GM23338 (cell line): ENCODE data around the gene RAB31. TPM values are rescaled to one million over a fixed set of nuclear protein-coding genes. Genes with fewer than 3 reads are reported as not detected.

Experiments
- ATAC-seq: fragments of 200-7000 bp; cut with Tn5 transposase; 3 replicates; pipeline ENCODE4 v1.9.1; 2020
- DNase-seq: peaks from one replicate; pipeline ENCODE4 v3.0.0-alpha.2; 2015; ENCODE audit warnings: low spot score
- H2AFZ ChIP-seq: fragments of 200-600 bp; sonication (generic); 2 replicates; pipeline ENCODE4 v1.8.0; 2016; ENCODE audit warnings: antibody characterized with exemption, mild to moderate bottlenecking, moderate library complexity
- H3F3A ChIP-seq: fragments of 200-600 bp; sonication (generic); replicated peaks from 2 replicates; pipeline ENCODE4 v1.8.0; 2017; ENCODE audit warnings: antibody characterized with exemption, mixed run types, low read depth
- H3K27ac ChIP-seq: fragments of 200-600 bp; sonication (generic); 2 replicates; pipeline ENCODE4 v1.6.1; 2016; ENCODE audit warnings: low read depth
- H3K27me3 ChIP-seq: fragments of 200-600 bp; sonication (generic); 2 replicates; pipeline ENCODE4 v1.8.0; 2016; ENCODE audit warnings: mild to moderate bottlenecking, mixed run types, moderate library complexity; ENCODE audit not compliant: insufficient read depth
- H3K36me3 ChIP-seq: fragments of 200-600 bp; sonication (generic); 2 replicates; pipeline ENCODE4 v1.8.0; 2016; ENCODE audit warnings: mild to moderate bottlenecking; ENCODE audit not compliant: insufficient read depth
- H3K4me1 ChIP-seq: fragments of 200-600 bp; sonication (generic); 2 replicates; pipeline ENCODE4 v1.8.0; 2016; ENCODE audit warnings: mild to moderate bottlenecking, moderate library complexity; ENCODE audit not compliant: insufficient read depth
- H3K4me2 ChIP-seq: fragments of 200-600 bp; sonication (generic); 2 replicates; pipeline ENCODE4 v1.7.1; 2017; ENCODE audit warnings: mixed run types
- H3K4me3 ChIP-seq: fragments of 200-600 bp; sonication (generic); 2 replicates; pipeline ENCODE4 v1.6.1; 2016; ENCODE audit warnings: mixed run types
- H3K79me2 ChIP-seq: fragments of 200-600 bp; sonication (generic); replicated peaks from 2 replicates; pipeline ENCODE4 v1.8.0; 2017; ENCODE audit warnings: mild to moderate bottlenecking; ENCODE audit not compliant: insufficient read depth
- H3K9me2 ChIP-seq: fragments of 200-600 bp; sonication (generic); 2 replicates; pipeline ENCODE4 v1.8.0; 2017; ENCODE audit not compliant: insufficient read depth
- H4K20me1 ChIP-seq: fragments of 200-600 bp; sonication (generic); replicated peaks from 2 replicates; pipeline ENCODE4 v1.8.0; 2017; ENCODE audit warnings: mild to moderate bottlenecking; ENCODE audit not compliant: insufficient read depth
- H3K27ac Mint-ChIP-seq: 2 replicates; pipeline ENCODE4 v1.8.0; 2020; ENCODE audit warnings: inconsistent platforms, mild to moderate bottlenecking, moderate library complexity, mixed read lengths
- H3K27me3 Mint-ChIP-seq: 3 replicates; pipeline ENCODE4 v1.8.0; 2022; ENCODE audit warnings: low read depth, mild to moderate bottlenecking, moderate library complexity, mixed read lengths, inconsistent platforms; ENCODE audit not compliant: insufficient read depth, poor library complexity
- H3K36me3 Mint-ChIP-seq: 3 replicates; pipeline ENCODE4 v1.8.0; 2021; ENCODE audit warnings: low read depth, mild to moderate bottlenecking, inconsistent platforms, moderate library complexity, mixed read lengths
- H3K4me1 Mint-ChIP-seq: 3 replicates; pipeline ENCODE4 v1.8.0; 2020; ENCODE audit warnings: mild to moderate bottlenecking, inconsistent platforms, mixed read lengths
- H3K4me3 Mint-ChIP-seq: 3 replicates; pipeline ENCODE4 v1.8.0; 2021; ENCODE audit warnings: moderate library complexity, mild to moderate bottlenecking, inconsistent platforms, mixed read lengths
- H3K9me3 Mint-ChIP-seq: 3 replicates; pipeline ENCODE4 v1.8.0; 2020; ENCODE audit warnings: moderate library complexity, mild to moderate bottlenecking, inconsistent platforms, mixed read lengths
- CREB1 ChIP-seq: fragments of 250-450 bp; sonication (Bioruptor Pico); IDR thresholded peaks from 2 replicates; pipeline ENCODE4 v1.5.0; 2020; ENCODE audit warnings: low read depth, mild to moderate bottlenecking, moderate library complexity
- EZH2phosphoT487 ChIP-seq: fragments of 200-600 bp; sonication (generic); IDR thresholded peaks from one replicate; pipeline ENCODE4 v1.8.1; 2018; ENCODE audit warnings: antibody characterized with exemption; ENCODE audit not compliant: unreplicated experiment
- JUNB ChIP-seq: IDR thresholded peaks from one replicate; pipeline ENCODE4 v1.6.1; 2016; ENCODE audit warnings: antibody characterized with exemption; ENCODE audit not compliant: unreplicated experiment
- NANOG ChIP-seq: IDR thresholded peaks from 2 replicates; pipeline ENCODE4 v1.6.1; 2016; ENCODE audit warnings: antibody characterized with exemption, borderline replicate concordance
- STAT1 ChIP-seq: IDR thresholded peaks from one replicate; pipeline ENCODE4 v1.6.1; 2016; ENCODE audit warnings: antibody characterized with exemption; ENCODE audit not compliant: unreplicated experiment
- ZNF114 ChIP-seq: fragments of 250-450 bp; sonication (Bioruptor Pico); IDR thresholded peaks from 2 replicates; pipeline ENCODE4 v1.5.0; 2020; ENCODE audit warnings: mild to moderate bottlenecking, moderate library complexity
- ZNF331 ChIP-seq: fragments of 250-450 bp; sonication (Bioruptor Pico); IDR thresholded peaks from 2 replicates; pipeline ENCODE4 v1.5.0; 2020; ENCODE audit warnings: low read depth, mild to moderate bottlenecking, moderate library complexity
- polyA plus RNA-seq: library from polyadenylated mRNA; unstranded; fragments of >200 nt; fragmentation: Nextera tagmentation; extraction: Ambion mirVana; gene quantifications from 2 replicates; pipeline ENCODE4 v1.2.1, GENCODE V29; 2016
- total RNA-seq: library from RNA; depleted of rRNA; stranded (reverse); fragments of >200 nt; shearing (Covaris generic); gene quantifications from 2 replicates; pipeline ENCODE4 v1.2.3, GENCODE V29; 2014
- TF ChIP-seq, protein P1 (sequence below), 2 experiments: fragments of 200-600 bp in 1 of 2; sonication (generic) in 1 of 2; conservative IDR thresholded peaks; 2 replicates each; pipeline versions ENCODE4 v1.5.1 to v1.6.1; 2016 to 2017; ENCODE audit warnings: antibody characterized with exemption in 2 of 2, low read depth in 2 of 2, mild to moderate bottlenecking in 2 of 2, moderate library complexity in 1 of 2
- TF ChIP-seq, protein P2 (sequence below): IDR thresholded peaks from 2 replicates; pipeline ENCODE4 v1.6.1; 2016; ENCODE audit warnings: antibody characterized with exemption
- TF ChIP-seq, protein P3 (sequence below): IDR thresholded peaks from one replicate; pipeline ENCODE4 v1.6.1; 2018; ENCODE audit warnings: antibody characterized with exemption; ENCODE audit not compliant: unreplicated experiment

The RAB31 gene
- total and polyA plus RNA-seq, 2 experiments from 2014 or later = 33.8 to 46.1 TPM

DNA sequence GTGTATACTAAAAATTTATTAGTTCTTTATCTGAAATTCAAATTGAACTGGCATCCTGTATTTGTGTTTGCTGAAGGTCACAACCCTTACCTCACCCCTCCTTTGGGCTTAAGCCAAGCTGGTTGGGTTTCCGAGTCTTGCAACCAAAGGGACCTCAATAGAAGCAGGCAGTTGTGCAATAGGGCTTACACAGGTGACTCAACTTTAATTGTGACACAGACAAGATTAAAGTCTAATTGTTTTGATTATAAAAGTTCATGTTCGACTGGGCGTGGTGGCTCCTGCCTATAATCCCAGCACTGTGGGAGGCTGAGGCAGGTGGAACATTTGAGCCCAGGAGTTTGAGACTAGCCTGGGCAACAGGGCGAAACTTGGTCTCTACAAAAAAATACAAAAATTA lies 71.5 kb downstream of the RAB31 start:
- Mint-ChIP-seq H3K4me1 (peaks cover 3% of the 10 kb centered on the region; the same call in 2 of the 3 replicates), H3K27me3 (peaks cover 4% of the 10 kb centered on the region), H3K36me3 (no peaks in the 10 kb centered on the region), H3K4me3 (no peak overlapping the region), H3K27ac (no peak overlapping the region), H3K9me3 (no peaks in the 10 kb centered on the region)
- Histone ChIP-seq H3K27ac (no peak overlapping the region), H4K20me1 (no peaks in the 10 kb centered on the region), H3K4me2 (no peak overlapping the region), H3K9me2 (no peaks in the 10 kb centered on the region), H3K4me1 (no peaks in the 10 kb centered on the region), H3K36me3 (no peaks in the 10 kb centered on the region), H3K79me2 (no peaks in the 10 kb centered on the region), H3K4me3 (no peak overlapping the region), H3F3A (no peaks in the 10 kb centered on the region), H3K27me3 (no peaks in the 10 kb centered on the region), H2AFZ (no peak overlapping the region)
- TF ChIP-seq NANOG (no peak), STAT1 (no peak), ZNF331 (no peak), EZH2phosphoT487 (no peak), CREB1 (CRISPR knock-in tag) (no peak)
- TF ChIP-seq, protein P1, sequence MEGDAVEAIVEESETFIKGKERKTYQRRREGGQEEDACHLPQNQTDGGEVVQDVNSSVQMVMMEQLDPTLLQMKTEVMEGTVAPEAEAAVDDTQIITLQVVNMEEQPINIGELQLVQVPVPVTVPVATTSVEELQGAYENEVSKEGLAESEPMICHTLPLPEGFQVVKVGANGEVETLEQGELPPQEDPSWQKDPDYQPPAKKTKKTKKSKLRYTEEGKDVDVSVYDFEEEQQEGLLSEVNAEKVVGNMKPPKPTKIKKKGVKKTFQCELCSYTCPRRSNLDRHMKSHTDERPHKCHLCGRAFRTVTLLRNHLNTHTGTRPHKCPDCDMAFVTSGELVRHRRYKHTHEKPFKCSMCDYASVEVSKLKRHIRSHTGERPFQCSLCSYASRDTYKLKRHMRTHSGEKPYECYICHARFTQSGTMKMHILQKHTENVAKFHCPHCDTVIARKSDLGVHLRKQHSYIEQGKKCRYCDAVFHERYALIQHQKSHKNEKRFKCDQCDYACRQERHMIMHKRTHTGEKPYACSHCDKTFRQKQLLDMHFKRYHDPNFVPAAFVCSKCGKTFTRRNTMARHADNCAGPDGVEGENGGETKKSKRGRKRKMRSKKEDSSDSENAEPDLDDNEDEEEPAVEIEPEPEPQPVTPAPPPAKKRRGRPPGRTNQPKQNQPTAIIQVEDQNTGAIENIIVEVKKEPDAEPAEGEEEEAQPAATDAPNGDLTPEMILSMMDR (conservative IDR thresholded peaks at IDR 0.05; ENCODE audit: low read depth in 2 of 2) = no peak
- TF ChIP-seq, protein P2, sequence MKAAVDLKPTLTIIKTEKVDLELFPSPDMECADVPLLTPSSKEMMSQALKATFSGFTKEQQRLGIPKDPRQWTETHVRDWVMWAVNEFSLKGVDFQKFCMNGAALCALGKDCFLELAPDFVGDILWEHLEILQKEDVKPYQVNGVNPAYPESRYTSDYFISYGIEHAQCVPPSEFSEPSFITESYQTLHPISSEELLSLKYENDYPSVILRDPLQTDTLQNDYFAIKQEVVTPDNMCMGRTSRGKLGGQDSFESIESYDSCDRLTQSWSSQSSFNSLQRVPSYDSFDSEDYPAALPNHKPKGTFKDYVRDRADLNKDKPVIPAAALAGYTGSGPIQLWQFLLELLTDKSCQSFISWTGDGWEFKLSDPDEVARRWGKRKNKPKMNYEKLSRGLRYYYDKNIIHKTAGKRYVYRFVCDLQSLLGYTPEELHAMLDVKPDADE = no peak
- no peak for ATAC-seq
- no peak for DNase-seq

DNA sequence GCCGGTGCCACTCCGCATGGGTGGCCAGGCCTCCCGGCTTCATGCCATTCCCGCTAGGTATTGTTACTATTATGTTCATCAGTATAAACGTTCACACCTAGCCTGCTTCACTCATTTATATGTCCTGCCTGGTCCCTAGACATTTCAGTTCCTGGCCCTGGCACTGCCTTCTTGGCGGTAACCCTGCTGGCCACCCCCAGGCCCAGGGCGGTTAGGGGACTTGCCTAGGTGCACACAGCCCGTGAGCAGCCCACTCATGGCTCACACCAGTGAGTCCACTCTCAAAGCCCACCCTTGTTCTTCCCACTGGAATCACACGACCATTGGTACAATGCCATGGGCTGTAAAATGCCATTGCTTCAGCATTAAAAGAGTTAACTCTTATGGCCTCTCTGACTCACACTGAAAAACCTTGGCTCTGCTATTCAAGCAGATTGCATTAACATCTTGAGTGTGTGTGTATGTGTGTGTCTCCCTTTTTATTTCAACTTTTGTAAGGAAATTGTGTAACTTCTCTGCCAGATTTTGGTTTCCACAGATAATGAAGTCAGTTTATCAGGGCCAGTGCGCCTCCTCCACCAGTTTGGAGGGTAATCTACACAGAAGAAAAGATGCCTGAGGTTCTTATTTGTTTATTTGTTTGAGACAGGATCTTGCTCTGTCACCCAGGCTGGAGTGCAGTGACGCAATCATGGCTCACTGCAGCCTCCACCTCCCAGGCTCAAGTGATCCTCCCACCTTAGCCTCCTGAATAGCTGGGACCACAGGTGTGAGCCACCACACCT lies 74.2 kb downstream of the RAB31 start:
- peaks cover 4% of the 10 kb centered on the region for H3K27me3 Mint-ChIP-seq
- no peaks in the 10 kb centered on the region for H3K36me3 ChIP-seq
- H4K20me1 ChIP-seq = no peaks in the 10 kb centered on the region
- no peaks in the 10 kb centered on the region for H3F3A ChIP-seq
- H2AFZ ChIP-seq = no peak overlapping the region
- no peak overlapping the region for H3K4me3 Mint-ChIP-seq
- H3K4me1 Mint-ChIP-seq = peaks cover 3% of the 10 kb centered on the region; the same call in 2 of the 3 replicates
- H3K27ac ChIP-seq = no peak overlapping the region
- H3K36me3 Mint-ChIP-seq = no peaks in the 10 kb centered on the region
- H3K4me1 ChIP-seq = no peaks in the 10 kb centered on the region
- no peaks in the 10 kb centered on the region for H3K9me2 ChIP-seq
- no peaks in the 10 kb centered on the region for H3K79me2 ChIP-seq
- no peak overlapping the region for H3K4me2 ChIP-seq
- no peak overlapping the region for H3K27ac Mint-ChIP-seq
- no peak overlapping the region for H3K4me3 ChIP-seq
- H3K9me3 Mint-ChIP-seq = no peaks in the 10 kb centered on the region
- H3K27me3 ChIP-seq = no peaks in the 10 kb centered on the region
- ATAC-seq (no peak), DNase-seq (no peak)
- TF ChIP-seq CREB1 (CRISPR knock-in tag) (no peak), ZNF114 (no peak), JUNB (no peak)
- TF ChIP-seq, protein P3, sequence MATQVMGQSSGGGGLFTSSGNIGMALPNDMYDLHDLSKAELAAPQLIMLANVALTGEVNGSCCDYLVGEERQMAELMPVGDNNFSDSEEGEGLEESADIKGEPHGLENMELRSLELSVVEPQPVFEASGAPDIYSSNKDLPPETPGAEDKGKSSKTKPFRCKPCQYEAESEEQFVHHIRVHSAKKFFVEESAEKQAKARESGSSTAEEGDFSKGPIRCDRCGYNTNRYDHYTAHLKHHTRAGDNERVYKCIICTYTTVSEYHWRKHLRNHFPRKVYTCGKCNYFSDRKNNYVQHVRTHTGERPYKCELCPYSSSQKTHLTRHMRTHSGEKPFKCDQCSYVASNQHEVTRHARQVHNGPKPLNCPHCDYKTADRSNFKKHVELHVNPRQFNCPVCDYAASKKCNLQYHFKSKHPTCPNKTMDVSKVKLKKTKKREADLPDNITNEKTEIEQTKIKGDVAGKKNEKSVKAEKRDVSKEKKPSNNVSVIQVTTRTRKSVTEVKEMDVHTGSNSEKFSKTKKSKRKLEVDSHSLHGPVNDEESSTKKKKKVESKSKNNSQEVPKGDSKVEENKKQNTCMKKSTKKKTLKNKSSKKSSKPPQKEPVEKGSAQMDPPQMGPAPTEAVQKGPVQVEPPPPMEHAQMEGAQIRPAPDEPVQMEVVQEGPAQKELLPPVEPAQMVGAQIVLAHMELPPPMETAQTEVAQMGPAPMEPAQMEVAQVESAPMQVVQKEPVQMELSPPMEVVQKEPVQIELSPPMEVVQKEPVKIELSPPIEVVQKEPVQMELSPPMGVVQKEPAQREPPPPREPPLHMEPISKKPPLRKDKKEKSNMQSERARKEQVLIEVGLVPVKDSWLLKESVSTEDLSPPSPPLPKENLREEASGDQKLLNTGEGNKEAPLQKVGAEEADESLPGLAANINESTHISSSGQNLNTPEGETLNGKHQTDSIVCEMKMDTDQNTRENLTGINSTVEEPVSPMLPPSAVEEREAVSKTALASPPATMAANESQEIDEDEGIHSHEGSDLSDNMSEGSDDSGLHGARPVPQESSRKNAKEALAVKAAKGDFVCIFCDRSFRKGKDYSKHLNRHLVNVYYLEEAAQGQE = no peak
